OCI-M1 (cell line): ENCODE data around the gene HSPB9.

Source experiments
- DNase-seq: peaks from one replicate; lab custom pipeline; 2025; lab: John Stamatoyannopoulos, UW

HSPB9 gene

GRCh38 chr17:42122371-42123303 lies at the start of gene HSPB9:
TSS of gene HSPB9 (plus strand) at chr17:42122804. CDS start at chr17:42122851, 47 bp downstream.
- DNase-seq, result no peak

- DNase-seq, result no peak
Observed at GRCh38 chr17:42075789-42076188, 46.8 kb upstream of the HSPB9 start.

GRCh38 chr17:42076797-42077559 lies 45.6 kb upstream of the HSPB9 start:
- DNase-seq, result no peak

GRCh38 chr17:42077755-42078154 lies 44.8 kb upstream of the HSPB9 start:
- DNase-seq, result no peak

GRCh38 chr17:42078396-42079043 lies 44.1 kb upstream of the HSPB9 start:
- peak; percentile 61 for DNase-seq

GRCh38 chr17:42079541-42079940 lies 43.1 kb upstream of the HSPB9 start:
- peak; percentile 9 for DNase-seq

- DNase-seq, result no peak
Observed at GRCh38 chr17:42081516-42082129, 41.0 kb upstream of the HSPB9 start.

- peak; percentile 47 for DNase-seq
Observed at GRCh38 chr17:42087042-42087701, 35.4 kb upstream of the HSPB9 start.

GRCh38 chr17:42087736-42088705 lies 34.6 kb upstream of the HSPB9 start:
- DNase-seq, result no peak

- no peak for DNase-seq
Observed at GRCh38 chr17:42088736-42089135, 33.9 kb upstream of the HSPB9 start.

GRCh38 chr17:42090964-42091790 lies 31.4 kb upstream of the HSPB9 start:
- no peak for DNase-seq

- no peak for DNase-seq
Observed at GRCh38 chr17:42092939-42093338, 29.7 kb upstream of the HSPB9 start.

- no peak for DNase-seq
Observed at GRCh38 chr17:42094375-42095069, 28.1 kb upstream of the HSPB9 start.

GRCh38 chr17:42096360-42097111 lies 26.1 kb upstream of the HSPB9 start:
- DNase-seq, result no peak

- DNase-seq, result no peak
Observed at GRCh38 chr17:42097691-42098631, 24.6 kb upstream of the HSPB9 start, which contains the start of gene ZNF385C. TSS of gene ZNF385C (minus strand) at chr17:42098473. CDS start at chr17:42063056, 35,417 bp downstream.

- no peak for DNase-seq
Observed at GRCh38 chr17:42098730-42099399, 23.7 kb upstream of the HSPB9 start.
